GM12878 (cell line): Measurements from ENCODE around the gene CMTM4. TPM values are rescaled to one million over a fixed set of nuclear protein-coding genes. Genes with fewer than 3 reads are reported as not detected.

Source experiments
- ATAC-seq: fragments of 200-7000 bp; cut with Tn5 transposase; 3 replicates; pipeline ENCODE4 v1.9.1; 2020; ENCODE audit warnings: mild to moderate bottlenecking, moderate library complexity
- BruUV-seq: library from RNA; stranded (reverse); fragments of 400-500 nt; replicated peaks from 2 replicates; lab custom pipeline; 2021; lab: Mats Ljungman, UMichigan
- CTCF ChIA-PET: fragments of 300-600 bp; sonication (Branson Sonifier 250); formaldehyde crosslinking; extraction: SDS; loops from one replicate; lab custom pipeline; 2021; ENCODE audit warnings: inconsistent platforms; lab: Yijun Ruan, JAX
- POLR2A ChIA-PET: fragments of 350-600 bp; formaldehyde crosslinking; extraction: SDS; loops from one replicate; lab custom pipeline; 2021; ENCODE audit warnings: inconsistent platforms; lab: Charles Lee
- RAD21 ChIA-PET: fragments of 300-600 bp; sonication (Branson Sonifier 250); formaldehyde crosslinking; loops from one replicate; lab custom pipeline; 2023; ENCODE audit warnings: antibody characterized with exemption; ENCODE audit not compliant: unreplicated experiment; lab: Charles Lee
- SMC1A ChIA-PET: fragments of 300-600 bp; sonication (Branson Sonifier 250); formaldehyde crosslinking; loops from one replicate; lab custom pipeline; 2023; ENCODE audit not compliant: unreplicated experiment, uncharacterized antibody; lab: Charles Lee
- DNase-seq: peaks from one replicate; pipeline ENCODE4 v3.0.0-alpha.2; 2011; ENCODE audit warnings: low read depth, low spot score
- FAIRE-seq: peaks from 3 replicates; lab custom pipeline; 2011; peaks lifted over from hg19 to GRCh38; lab: Jason Lieb, UNC
- H2AFZ ChIP-seq: 2 replicates; pipeline ENCODE4 v1.6.0; 2011; ENCODE audit warnings: low read depth, low read length, control low read depth; ENCODE audit not compliant: control insufficient read depth
- H3K27ac ChIP-seq: 2 replicates; pipeline ENCODE4 v1.5.1; 2011; ENCODE audit warnings: control low read depth; ENCODE audit not compliant: control insufficient read depth, insufficient read depth
- H3K27me3 ChIP-seq, 2 experiments: replicated peaks in 1 of 2; 2 replicates each; pipeline versions ENCODE4 v1.6.0 to v1.6.1; 2011; ENCODE audit warnings: low read length in 1 of 2; ENCODE audit not compliant: control insufficient read depth in 2 of 2, insufficient read depth in 2 of 2
- H3K36me3 ChIP-seq, 2 experiments: 2 replicates each; pipeline ENCODE4 v1.5.1; 2011; ENCODE audit warnings: low read length in 1 of 2; ENCODE audit not compliant: control insufficient read depth in 2 of 2, insufficient read depth in 2 of 2
- H3K4me1 ChIP-seq: 2 replicates; pipeline ENCODE4 v1.6.1; 2011; ENCODE audit warnings: mild to moderate bottlenecking, low read length, moderate library complexity, mixed read lengths; ENCODE audit not compliant: control insufficient read depth, insufficient read depth
- H3K4me2 ChIP-seq: 2 replicates; pipeline ENCODE4 v1.6.0; 2011; ENCODE audit warnings: control low read depth; ENCODE audit not compliant: control insufficient read depth, insufficient read depth
- H3K4me3 ChIP-seq: fragments of 200-600 bp; sonication (generic); 2 replicates; pipeline ENCODE4 v1.5.1; 2016
- H3K79me2 ChIP-seq: 2 replicates; pipeline ENCODE4 v1.6.0; 2011; ENCODE audit warnings: low read length; ENCODE audit not compliant: control insufficient read depth, insufficient read depth
- H3K9ac ChIP-seq: 2 replicates; pipeline ENCODE4 v1.8.0; 2011; ENCODE audit warnings: low read length, control low read depth, mixed read lengths; ENCODE audit not compliant: control insufficient read depth, insufficient read depth
- H3K9me3 ChIP-seq: replicated peaks from 3 replicates; pipeline ENCODE4 v1.5.1; 2011; ENCODE audit warnings: mild to moderate bottlenecking, low read length; ENCODE audit not compliant: control insufficient read depth, insufficient read depth
- H4K20me1 ChIP-seq: 2 replicates; pipeline ENCODE4 v1.6.0; 2011; ENCODE audit not compliant: control insufficient read depth, insufficient read depth
- BHLHE40 ChIP-seq, 2 experiments: fragments of 450-650 bp in 1 of 2; IDR thresholded peaks; 2 replicates each; pipeline ENCODE4 v1.6.1; 2011 to 2017; ENCODE audit warnings: low read depth in 2 of 2, borderline replicate concordance in 1 of 2, improper control_type of control experiment in 1 of 2, low read length in 1 of 2, mild to moderate bottlenecking in 1 of 2
- CUX1 ChIP-seq: IDR thresholded peaks from 2 replicates; pipeline ENCODE4 v1.6.1; 2012; ENCODE audit warnings: improper control_type of control experiment, low read depth, low read length; ENCODE audit not compliant: insufficient replicate concordance
- ETV6 ChIP-seq, 2 experiments: fragments of 450-650 bp in 1 of 2; IDR thresholded peaks in 1 of 2; conservative IDR thresholded peaks in 1 of 2; 2 replicates each; pipeline ENCODE4 v1.6.1; 2014; ENCODE audit warnings: antibody characterized with exemption in 1 of 2, borderline replicate concordance in 1 of 2, low read depth in 1 of 2, mild to moderate bottlenecking in 1 of 2, moderate library complexity in 1 of 2
- PKNOX1 ChIP-seq: fragments of 450-650 bp; IDR thresholded peaks from 2 replicates; pipeline ENCODE4 v1.6.1; 2016; ENCODE audit warnings: mild to moderate bottlenecking
- POLR2AphosphoS5 ChIP-seq: IDR thresholded peaks from 2 replicates; pipeline ENCODE4 v1.6.1; 2011; ENCODE audit warnings: mild to moderate bottlenecking, low read length, inconsistent platforms
- SMAD1 ChIP-seq: fragments of 450-650 bp; IDR thresholded peaks from 2 replicates; pipeline ENCODE4 v1.6.1; 2018; ENCODE audit warnings: mild to moderate bottlenecking, low read depth; ENCODE audit not compliant: partially characterized antibody
- ZBTB11 ChIP-seq: fragments of 450-650 bp; formaldehyde crosslinking; IDR thresholded peaks from 2 replicates; pipeline ENCODE4 v1.5.0; 2022; ENCODE audit warnings: mild to moderate bottlenecking, missing genetic modification characterization
- ZNF217 ChIP-seq: fragments of 450-650 bp; IDR thresholded peaks from 2 replicates; pipeline ENCODE4 v1.6.1; 2017; ENCODE audit warnings: antibody characterized with exemption, mild to moderate bottlenecking
- ZNF687 ChIP-seq: fragments of 450-650 bp; IDR thresholded peaks from 2 replicates; pipeline ENCODE4 v1.6.1; 2017; ENCODE audit warnings: mild to moderate bottlenecking, moderate library complexity
- WGBS: methylation state at CpG from one replicate; pipeline ENCODE4 v1.1.6; 2016; ENCODE audit warnings: low lambda C conversion rate; ENCODE audit not compliant: insufficient replicate concordance, insufficient coverage; ENCODE audit errors: missing lambda C conversion rate; 5-methylcytosine and 5-hydroxymethylcytosine counted together
- in situ Hi-C: fragments of 300-500 bp; cut with MboI; formaldehyde crosslinking; loops from 9 replicates; pipeline ENCODE4 v1.14.3; 2018; ENCODE audit warnings: mixed read lengths
- intact Hi-C: fragments of 100-400 bp; cut with micrococcal nuclease; formaldehyde crosslinking; loops from one replicate; pipeline ENCODE4 v1.14.2; 2022; ENCODE audit not compliant: unreplicated experiment
- polyA plus RNA-seq, 11 experiments: library from polyadenylated mRNA; depleted of rRNA in 4 of 11; unstranded in 6 of 11; stranded (reverse) in 5 of 11; fragments of >200 nt; fragmentation: Nextera tagmentation in 4 of 11; fragmentation: Illumina TruSeq in 1 of 11; extraction: Ambion mirVana in 4 of 11; extraction: Trizol in 1 of 11; gene quantifications; 1 replicate in 1 of 11; 2 replicates in 10 of 11; pipeline versions ENCODE4 v1.2.1 to v1.2.3, GENCODE V29; 2011 to 2016; ENCODE audit warnings: inconsistent platforms in 2 of 11, missing spikeins in 2 of 11, low read depth in 1 of 11
- total RNA-seq, 4 experiments: library from RNA; depleted of rRNA in 3 of 4; stranded (reverse); fragments of >200 nt in 3 of 4; fragmentation: Illumina TruSeq in 1 of 4; extraction: Trizol in 1 of 4; gene quantifications; 2 replicates each; pipeline versions ENCODE4 v1.2.1 to v1.2.3, GENCODE V29; 2013 to 2021

Gene CMTM4
- total and polyA plus RNA-seq, 10 of the 15 experiments (the other 5 are each of a cell fraction or from before 2014, with no cell fraction given) = 0.02 to 0.43 (median 0.15) TPM; not detected in 2

GRCh38 chr16:66622863-66623262, 73.7 kb downstream of the CMTM4 start:
- no peak overlapping the region for H2AFZ ChIP-seq
- H3K9ac ChIP-seq = no peak overlapping the region
- WGBS = 24% methylated on average over 3 of the region's 3 CpGs
- no peaks in the 10 kb centered on the region for H3K79me2 ChIP-seq
- ChIA-PET RAD21 (no interaction called here), SMC1A (no interaction called here), POLR2A (no interaction called here), CTCF (interaction anchor here (0.5 to 1.6 kb wide), 4 partner anchors 28 to 216 kb away, joined by 3 to 4 read pairs (median 4); no protein-coding TSS in a partner anchor)
- no peaks in the 10 kb centered on the region for H3K4me1 ChIP-seq
- DNase-seq (no peak), ATAC-seq (no peak), FAIRE-seq (no peak)
- no peak overlapping the region for H3K27ac ChIP-seq
- H4K20me1 ChIP-seq = no peaks in the 10 kb centered on the region
- H3K9me3 ChIP-seq = no peaks in the 10 kb centered on the region
- peaks cover 0 to 4% of the 10 kb centered on the region in 2 experiments; a peak in 2 of 4 replicates for H3K27me3 ChIP-seq
- no peak overlapping the region for H3K4me2 ChIP-seq
- no peak overlapping the region for H3K4me3 ChIP-seq
- in situ Hi-C loops (no loop called here), intact Hi-C loops (no loop called here)
- H3K36me3 ChIP-seq = no peaks in the 10 kb centered on the region
- no TSS peak for BruUV-seq
- TF ChIP-seq ZNF217 (no peak), ZNF687 (no peak), PKNOX1 (no peak), ETV6 (conservative IDR thresholded peaks at IDR 0.05 in 1 of 2, IDR thresholded peaks at IDR 0.05 in 1 of 2; ENCODE audit: borderline replicate concordance in 1 of 2, low read depth in 1 of 2) (no peak), POLR2AphosphoS5 (no peak), SMAD1 (no peak), ZBTB11 (CRISPR knock-in tag) (no peak), BHLHE40 (IDR thresholded peaks at IDR 0.05; ENCODE audit: borderline replicate concordance in 1 of 2, low read depth in 2 of 2, low read length in 1 of 2) (no peak), CUX1 (no peak)
